DMS53 (cell line): ENCODE results near the gene CAPZB.
"Not testable (repeated sequence)": the region's sequence is repeated elsewhere in the genome, so short reads cannot be mapped to it uniquely, and the experiment has no call there.

Experiments used
- DNase-seq: peaks from one replicate; lab custom pipeline; 2025; lab: John Stamatoyannopoulos, UW

The CAPZB gene

GRCh38 chr1:19485362-19486187 is at the start of gene CAPZB:
CAPZB (minus strand) TSS chr1:19485539; CDS start chr1:19485438, 101 bp downstream.
- DNase-seq, result peak; percentile 98

GRCh38 chr1:19534281-19534680 is 48.9 kb upstream of the CAPZB start:
- no peak for DNase-seq

DNA sequence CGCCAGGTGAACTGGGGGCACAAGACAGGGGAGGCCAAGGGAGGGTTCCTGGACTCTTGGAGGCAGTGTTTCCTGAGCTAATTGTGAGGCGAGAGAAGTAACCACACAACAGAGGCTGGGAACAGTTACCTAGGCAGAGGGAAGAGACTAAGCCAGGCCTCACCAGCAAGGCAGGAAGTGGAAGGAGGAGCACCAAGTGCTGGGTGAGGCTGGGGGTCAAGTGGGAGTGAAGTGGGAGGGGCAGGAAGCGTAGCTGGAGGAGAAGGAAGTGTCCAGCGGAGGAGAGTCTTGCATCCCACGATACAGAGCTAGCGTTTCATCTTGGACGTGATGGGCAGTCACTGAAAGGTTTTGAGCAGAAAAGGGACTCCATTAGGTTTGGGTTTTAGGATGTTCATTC is 48.3 kb upstream of the CAPZB start:
- DNase-seq, result no peak

GRCh38 chr1:19532519-19532918 is 47.2 kb upstream of the CAPZB start:
- DNase-seq, result no peak

DNA sequence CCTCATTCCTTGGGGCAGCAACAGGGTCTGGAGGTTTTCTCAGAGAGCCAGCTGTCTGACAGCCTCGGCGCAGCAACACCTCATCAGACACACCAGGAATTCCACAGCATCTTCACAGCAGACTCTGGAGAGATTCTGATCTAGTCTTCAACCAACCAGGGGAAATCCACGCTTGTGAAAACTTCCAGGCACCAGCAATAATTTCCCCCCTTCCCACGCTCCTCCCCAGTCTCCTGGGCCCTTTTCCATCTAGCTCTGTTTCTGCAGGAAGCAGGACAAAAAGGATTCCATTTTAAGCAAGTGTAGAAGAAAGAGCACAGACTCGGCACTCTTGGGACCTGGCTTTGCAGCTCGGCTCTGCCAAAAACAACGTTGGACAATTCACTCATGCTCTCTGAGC is 44.3 kb upstream of the CAPZB start:
- no peak for DNase-seq

- no peak for DNase-seq
Measured at GRCh38 chr1:19528438-19528837, 43.1 kb upstream of the CAPZB start.

DNA sequence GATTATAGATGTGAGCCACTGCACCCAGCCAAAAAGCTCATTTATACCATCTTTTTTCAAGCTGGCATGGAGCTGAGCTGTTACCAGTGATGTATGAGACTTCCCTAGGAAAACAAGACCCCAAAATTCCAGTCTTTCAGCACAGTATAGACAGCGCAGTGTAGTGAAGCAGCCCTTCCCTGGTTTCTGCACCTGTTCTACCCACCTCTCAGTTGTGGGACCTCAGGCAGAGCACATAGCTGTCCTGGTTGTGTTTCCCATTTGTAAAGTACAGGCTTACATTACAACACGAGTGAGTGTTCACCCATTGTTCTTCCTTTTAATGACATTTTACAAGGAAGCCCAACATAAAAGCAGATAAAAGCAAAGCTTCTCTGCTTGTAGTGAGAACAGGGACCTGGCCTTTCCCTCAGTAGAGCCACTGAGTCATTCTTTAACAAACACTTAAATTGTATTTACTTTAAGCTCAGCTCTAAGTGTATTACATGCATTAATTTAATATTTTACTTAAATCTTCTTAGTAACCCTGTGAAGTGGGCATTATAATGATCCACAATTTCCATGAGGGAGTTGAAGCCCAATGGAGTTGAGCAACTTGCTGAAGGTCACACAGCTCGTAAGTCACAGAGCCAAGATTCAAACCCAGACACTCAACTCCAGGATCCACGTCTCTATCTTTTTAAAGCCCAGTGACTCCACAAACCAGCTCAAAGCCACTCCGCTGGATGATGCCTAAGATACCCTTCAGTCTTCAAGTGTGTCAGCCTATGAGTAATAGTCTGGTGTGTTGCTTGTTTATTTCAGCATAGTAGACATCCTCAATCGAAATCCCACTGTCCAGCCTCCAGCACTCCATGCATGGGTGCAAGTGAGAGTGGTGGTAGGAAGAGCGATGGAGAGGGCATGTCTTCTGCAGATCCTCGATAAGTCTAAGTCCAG is 40.5 kb upstream of the CAPZB start:
- peak; percentile 91 for DNase-seq

GRCh38 chr1:19524791-19525190 is 39.5 kb upstream of the CAPZB start:
- DNase-seq, result no peak

- not testable (repeated sequence) for DNase-seq
Measured at GRCh38 chr1:19522570-19522969, 37.2 kb upstream of the CAPZB start.

DNA sequence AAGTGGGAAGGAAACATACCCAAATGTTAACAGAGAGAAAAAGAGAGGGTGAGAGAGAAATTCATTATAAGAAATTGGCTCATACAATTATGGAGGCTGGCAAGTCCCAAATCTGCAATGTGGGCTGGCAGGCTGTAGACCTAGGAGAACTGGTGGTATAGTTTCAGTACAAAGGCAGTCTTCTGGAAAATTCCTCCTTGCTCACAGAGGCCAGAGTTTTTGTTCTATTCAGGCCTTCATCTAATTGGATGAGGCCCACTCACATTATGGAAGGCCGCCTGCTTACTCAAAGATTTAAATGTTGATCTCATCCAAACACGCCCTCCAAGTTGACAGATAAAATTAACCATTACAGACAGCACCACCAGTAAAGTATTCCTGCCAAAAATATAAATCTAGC is 36.1 kb upstream of the CAPZB start:
- DNase-seq, result no peak

DNA sequence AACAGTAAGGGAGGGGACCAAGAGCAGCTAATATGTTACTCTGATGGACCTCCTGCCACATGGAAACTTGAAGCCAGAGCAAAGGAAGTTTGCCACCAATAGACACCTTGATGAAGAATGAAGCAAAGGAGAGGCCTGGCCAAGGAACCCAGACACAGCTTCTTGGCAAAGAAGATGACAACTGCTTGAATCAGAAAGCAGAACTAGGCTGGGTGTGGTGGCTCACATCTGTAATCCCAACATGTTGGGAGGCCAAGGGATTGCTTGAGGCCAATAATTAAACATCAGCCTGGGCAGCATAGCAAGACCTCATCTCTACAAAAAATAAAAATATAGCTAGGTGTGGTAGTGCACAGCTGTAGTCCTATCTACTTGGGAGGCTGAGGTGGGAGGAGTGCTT is 31.7 kb upstream of the CAPZB start:
- no peak for DNase-seq

DNA sequence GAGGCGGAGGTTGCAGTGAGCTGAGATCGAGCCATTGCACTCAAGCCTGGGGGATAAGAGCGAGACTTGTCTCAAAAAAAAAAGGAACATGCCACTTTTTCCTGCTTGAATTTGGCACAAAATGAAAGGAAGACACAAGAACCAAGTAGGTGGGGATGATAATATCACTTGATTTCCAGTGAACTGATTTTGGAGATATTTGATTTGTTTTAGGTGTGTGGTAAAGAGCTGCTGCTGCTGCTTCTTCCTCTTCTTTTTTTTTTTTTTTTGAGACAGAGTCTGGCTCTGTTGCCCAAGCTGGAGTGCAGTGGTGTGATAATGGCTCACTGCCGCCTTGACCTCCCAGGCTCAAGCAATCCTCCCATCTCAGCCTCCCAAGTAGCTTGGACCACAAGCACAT is 29.9 kb upstream of the CAPZB start:
- no peak for DNase-seq

DNA sequence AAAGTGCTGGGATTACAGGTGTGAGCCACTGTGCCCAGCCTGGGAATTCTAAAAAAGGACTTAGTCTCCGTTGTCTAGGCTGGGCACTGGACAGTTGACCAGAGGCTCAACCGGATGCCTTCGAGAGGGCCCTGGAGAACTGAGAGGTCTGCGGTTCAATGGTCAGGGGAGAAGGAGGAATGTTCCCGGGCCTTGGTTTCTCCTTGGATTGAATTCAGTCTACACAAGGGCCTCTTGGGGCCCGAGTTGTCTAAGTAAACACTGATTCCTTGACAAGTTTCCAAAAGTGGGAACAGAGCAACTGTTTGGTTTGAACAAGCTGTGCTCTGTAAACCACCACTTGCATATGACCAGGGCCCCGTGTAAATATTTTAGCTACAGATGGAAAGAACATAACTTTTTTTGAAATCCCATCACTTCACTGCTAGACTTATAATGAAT is 29.1 kb upstream of the CAPZB start:
- no peak for DNase-seq

DNA sequence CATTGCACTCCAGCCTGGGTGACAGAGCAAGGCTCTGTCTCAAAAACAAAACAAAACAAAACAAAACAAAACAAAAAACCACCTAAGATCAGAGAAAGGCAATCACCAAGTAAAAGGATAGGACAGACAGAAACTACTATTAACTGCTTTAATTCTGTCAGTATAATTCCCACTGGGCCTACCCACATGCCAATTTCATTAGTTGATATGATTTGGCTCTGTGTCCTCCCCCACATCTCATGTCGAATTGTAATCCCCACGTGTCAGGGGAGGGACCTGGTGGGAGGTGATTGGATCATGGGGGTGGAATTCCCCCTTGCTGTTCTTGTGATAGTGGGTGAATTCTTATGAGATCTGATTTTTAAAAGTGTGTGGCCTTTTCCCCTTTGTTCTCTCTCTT is 27.2 kb upstream of the CAPZB start:
- no peak for DNase-seq

DNA sequence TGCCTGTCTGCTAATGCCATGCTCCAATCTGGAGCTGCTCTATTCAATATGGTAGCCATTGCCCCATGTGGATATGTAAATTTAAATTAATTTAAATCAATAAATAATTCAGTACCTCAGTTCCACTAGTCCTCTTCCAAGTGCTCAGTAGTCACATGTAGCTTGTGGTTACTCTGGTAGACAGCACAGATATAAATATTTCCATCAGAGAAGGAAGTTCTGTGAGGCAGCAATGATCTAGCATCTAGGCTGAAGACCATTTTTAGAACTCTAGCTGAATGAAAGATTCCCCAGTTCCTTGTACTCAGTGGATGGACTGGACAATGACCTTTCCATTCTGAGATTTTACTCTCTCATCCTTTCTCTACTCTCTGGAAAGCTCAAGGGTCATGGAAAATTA is 25.8 kb upstream of the CAPZB start:
- no peak for DNase-seq

DNA sequence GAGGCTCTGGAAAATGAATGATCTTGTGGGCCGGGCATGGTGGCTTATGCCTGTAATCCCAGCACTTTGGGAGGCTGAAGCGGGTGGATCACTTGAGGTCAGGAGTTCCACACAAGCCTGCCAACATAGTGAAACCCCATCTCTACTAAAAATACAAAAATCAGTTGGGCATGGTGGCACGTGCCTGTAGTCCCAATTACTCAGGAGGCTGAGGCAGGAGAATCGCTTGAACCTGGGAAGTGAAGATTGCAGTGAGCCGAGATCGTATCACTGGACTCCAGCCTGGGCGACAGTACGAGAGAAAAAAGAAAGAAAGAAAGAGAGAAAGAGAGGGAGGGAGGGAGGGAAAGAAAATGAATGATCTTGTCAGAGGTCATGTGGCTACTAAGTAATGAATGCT is 24.3 kb upstream of the CAPZB start:
- DNase-seq, result not testable (repeated sequence)

GRCh38 chr1:19507516-19507915 is 22.2 kb upstream of the CAPZB start:
- no peak for DNase-seq

GRCh38 chr1:19505693-19506457 is 20.5 kb upstream of the CAPZB start:
- no peak for DNase-seq

GRCh38 chr1:19504796-19505692 is 19.7 kb upstream of the CAPZB start:
- peak; percentile 96 for DNase-seq

GRCh38 chr1:19502284-19502683 is 16.9 kb upstream of the CAPZB start:
- DNase-seq, result not testable (repeated sequence)

DNA sequence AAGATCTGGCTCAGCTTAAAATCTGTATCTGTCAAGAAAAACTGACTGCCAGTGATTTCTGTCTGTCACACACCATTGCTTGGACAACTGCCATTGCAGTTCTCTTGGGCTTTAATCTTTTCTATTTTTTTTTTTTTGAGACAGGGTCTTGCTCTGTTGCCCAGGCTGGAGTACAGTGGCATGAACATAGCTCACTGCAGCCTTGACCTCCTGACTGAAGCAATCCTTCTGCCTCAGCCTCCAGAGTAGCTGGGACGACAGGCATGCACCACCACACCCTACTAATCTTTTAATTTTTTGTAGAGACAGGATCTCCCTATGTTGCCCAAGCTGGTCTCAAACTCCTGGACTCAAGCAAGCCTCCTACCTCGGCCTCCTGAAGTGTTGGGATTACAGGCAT is 14.5 kb upstream of the CAPZB start:
- DNase-seq, result not testable (repeated sequence)
